ENCODE data around the gene PHF2.

PHF2 gene

DNA sequence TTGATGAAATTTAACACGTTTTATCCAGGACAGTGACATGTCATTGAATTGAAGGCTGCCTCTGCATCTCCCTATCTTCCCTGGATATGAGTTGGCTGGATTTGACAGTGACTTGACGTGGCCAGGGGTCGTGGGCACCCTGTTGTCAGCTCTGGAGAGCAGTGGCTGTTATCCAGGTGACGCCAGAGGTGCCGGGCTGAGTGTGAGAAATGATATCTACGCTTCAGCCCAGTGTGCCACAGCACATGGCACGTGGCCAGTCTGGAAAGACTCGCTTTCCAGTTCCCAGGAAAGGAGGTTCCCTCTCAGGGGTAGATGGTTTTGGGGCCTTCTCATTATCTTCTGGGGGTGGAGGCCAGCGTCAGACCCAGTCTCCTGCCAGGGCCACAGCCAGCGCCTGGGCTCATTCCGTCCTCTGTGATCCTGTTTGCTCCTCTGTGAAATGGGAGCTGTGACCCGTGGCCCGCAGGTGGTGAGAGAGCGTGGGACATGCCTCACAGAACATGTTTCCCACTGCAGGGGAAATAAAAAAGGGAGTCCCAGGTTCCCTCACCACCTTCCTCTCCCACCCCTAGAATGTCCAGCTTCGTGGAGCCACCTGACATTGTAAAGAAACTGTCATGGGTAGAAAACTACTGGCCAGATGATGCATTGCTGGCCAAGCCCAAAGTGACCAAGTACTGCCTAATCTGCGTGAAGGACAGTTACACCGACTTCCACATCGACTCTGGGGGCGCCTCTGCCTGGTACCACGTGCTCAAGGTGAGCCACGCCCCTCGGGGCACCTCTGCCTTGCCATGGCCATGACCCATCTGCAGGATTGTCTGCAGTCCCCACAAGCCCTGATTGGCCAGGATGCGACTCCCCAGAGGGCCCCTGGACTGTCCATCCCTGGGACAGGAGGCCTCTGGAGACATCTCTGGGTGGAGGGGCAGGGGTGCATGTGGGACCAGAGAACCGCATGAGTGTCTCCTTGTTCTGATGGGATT is 76.5 kb downstream of the PHF2 start:
- DNase-seq (ENCODE audit: low spot score), result no peak

DNA sequence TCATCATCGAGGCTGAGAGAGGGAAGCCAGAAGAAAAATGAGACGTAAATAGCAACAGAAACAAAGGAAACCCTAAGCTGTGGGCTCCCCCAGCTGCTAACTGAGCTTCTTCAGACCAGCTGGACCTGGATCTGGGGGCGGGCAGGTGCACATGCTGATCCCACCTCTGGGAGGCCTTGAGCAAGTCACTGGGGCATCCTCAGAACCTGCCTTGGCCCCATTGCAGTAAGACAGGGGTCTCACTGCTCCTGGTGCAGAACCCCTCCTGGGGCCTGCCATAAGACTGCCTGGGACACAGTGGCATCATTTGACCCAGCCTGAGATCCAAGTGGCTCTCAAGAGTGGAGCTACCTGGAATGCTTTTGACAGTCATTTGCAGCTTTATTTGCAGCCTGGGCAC is 77.4 kb downstream of the PHF2 start:
- DNase-seq (ENCODE audit: low spot score), result no peak

DNA sequence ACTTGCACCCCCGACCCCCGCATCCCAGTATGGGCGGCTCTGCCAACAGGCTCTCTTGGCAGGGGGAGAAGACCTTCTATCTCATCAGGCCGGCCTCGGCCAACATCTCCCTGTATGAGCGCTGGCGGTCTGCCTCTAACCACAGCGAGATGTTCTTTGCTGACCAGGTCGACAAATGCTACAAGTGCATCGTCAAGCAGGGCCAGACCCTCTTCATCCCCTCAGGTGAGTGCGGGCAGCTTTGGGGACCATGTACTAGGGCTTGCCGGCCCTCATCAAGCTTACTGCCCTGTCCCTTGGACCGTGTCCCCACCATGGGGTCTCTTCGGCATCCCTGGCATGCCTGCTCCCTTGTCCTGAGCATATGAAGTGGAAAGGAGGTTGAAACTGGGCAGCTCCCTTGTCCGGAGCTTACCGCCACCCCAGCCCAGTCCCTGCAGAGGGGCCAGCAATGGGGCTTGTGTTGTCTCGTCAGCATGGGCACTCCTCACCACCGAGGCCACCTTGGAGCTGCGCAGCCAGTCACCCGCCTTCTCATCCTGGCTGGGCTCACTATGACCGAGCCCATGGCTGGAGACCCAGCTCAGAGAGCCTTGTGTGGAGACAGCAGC is 78.1 kb downstream of the PHF2 start:
- DNase-seq (ENCODE audit: low spot score), result no peak

DNA sequence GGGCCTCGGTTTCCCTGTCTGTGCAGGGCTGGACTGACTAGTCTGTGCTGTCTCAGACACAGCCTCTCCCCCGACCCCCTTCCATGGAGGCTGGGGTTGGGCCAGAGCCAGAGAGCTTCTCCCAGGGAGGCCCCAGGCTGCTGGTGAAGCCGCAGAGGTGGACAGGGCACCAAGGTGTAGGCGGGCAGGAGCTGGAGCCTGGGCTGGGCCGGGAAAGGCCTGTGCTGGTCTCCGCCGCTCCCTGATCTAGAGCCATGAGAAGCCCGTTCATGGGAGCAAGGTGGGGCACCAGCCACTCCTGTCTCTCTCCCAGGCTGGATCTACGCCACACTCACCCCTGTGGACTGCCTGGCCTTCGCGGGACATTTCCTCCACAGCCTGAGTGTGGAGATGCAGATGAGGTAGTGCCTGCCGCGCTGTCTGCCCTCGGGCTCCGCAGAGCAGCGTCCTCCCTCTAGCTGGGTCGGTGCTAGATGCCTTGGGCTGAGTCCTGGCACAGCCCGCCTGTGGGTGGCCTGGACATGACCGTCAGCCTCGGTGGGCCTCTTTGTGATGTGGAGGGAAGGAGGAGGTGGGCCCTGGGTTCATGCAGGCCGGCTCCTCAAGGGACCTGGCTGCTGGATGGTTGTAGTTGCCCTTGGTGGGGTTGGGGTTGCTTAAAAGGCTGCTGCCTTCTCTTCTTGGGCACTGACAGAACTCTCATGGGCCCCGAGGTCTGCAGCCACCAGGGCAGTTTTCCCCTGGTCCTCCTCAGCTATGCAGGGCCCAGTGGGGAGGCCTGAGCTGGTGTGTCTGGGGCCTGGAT is 79.4 kb downstream of the PHF2 start:
- DNase-seq (ENCODE audit: low spot score), result no peak

DNA sequence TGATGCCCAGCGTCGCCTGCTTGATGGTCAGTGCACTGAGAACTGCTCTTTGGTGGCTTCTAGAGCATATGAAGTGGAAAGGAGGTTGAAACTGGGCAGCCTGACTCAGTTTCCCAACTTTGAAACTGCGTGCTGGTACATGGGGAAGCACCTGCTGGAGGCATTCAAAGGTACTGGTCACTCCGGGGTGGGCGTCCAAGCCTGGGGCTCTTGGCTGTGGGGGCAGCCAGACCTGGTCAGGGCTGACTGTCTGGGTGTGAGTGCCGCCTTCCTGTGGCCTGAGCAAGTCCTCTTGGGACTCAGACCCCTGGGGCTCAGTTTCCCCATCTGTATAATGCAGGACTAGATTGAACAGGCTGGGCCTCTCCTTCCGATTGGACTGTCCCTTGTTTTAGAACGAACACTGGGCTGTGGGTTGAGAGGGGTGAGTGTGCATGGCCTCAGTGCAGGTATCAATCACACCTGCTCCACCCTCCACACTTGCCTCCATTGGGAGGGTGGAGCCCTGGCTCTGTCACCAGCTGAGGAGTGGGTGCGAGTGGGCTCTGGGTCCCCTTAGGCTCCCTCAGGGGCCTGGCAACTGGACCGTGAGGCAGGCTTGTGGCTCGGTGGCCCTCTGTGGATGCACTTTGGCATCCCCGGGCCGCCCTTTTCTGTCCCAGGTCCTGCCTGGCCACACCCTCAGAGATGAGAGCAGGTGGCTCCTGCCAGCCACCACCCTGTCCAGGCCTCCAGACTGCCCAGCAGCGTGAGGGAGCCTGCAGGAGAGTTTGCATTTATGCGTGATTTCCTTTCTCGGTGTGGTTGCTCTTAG is 80.2 kb downstream of the PHF2 start:
- no peak for DNase-seq (ENCODE audit: low spot score)

DNA sequence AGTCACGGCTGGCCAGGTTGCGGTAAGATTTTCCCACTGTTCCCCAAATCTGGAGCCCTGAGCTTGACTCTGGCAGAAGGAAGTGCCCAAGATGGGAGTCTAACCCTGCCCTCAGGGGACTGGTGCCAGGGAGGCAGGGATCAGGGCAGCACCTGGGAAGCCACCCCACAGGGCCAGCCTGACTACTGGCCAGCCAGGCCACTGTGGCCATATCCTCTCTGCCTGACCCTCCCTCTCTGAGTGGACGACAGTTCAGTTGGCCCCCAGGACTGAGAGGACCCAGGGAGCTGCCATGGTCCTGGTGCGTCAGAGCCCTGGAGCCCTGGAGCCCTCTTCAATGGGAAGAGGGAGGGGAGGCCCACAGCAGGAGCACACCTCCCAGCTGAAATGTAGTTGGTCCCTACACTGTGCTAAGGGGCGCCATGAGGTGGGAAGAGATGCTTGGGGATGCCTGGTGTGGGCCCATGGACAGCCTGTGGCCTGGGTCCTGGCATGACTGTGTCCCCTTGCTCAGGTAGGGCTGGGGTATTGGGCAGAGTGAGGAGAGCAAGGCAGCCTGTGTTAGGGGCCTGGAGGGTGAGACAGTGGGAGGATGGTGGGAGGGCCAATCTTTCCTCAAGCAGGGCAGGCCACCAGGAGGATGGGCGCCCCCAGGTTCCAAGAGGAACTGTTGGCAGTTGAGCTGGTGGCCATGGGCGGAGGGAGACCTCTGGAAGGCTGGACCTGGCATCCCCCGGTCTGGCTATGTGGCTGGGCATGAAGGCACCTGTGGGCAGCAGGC is 81.1 kb downstream of the PHF2 start:
- no peak for DNase-seq (ENCODE audit: low spot score)

DNA sequence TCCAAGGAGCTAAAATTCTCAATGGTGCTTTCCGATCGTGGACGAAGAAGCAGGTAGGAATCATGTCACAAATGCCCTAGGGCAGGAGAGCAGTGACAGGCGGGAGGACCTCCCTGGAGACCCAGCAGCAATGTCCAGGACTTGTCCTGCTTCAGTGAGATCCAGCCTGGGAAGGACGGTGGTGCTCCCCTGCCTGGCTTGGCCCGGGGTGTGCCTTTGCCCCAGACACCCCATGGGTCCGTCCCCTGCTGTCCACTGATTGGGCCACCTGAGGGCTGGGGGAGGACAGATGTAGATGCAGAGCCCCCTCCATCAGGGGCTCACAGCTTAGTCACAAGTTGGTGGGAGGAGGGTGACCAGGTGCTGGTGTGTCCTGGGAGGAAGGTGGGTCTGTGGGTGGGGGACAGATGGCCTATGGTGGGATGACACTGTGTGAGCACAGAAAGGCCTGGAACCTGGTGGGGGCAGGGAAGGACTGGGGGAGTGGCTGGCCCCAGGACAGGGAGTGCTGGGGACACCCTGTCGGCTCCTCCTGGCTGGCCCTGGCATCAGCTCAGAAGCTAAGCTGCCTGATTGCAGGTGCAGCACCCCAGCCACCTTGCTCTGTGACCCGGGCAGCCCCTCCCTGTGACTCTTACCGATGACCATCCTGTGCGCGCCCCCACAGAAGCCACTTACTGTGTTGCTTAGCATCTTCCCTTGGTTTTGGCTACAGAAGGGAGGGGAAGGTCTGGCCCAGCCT is 82.0 kb downstream of the PHF2 start:
- DNase-seq (ENCODE audit: low spot score), result no peak

DNA sequence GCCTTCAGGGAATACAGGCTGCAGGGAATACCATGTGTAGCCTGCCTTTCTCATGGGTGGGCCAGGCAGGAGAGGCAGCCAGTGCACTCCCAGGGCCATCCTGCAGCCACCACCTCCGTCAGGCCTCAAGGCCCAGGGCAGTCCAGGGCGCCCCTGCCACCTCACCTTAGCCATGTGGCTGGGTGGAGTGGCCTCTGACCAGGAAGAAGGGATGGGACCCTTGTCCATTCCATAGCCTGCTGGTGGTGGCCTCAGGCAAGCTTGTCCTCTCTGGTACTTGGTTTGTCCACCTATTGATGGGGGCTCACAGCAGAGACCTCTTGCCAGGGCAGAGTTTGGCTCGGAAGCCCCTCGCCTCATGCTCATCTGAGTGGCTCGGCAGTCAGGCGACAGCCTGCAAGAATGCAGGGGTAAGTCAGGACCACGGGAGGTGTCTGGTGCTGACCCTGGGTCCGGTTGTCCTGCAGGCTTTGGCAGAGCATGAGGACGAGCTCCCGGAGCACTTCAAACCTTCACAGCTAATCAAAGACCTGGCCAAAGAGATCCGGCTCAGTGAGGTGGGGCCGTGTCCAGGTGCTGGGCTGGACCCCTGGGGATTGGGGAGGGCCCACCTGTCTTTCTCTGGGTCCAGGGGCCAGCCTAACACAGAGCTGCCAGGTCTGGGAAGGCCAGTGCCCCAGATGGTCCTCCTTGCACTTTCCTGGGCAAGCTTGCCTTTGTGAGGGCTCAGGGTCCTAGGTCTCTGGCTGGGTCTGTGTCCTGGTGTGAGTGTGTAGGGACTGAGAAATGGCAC is 82.9 kb downstream of the PHF2 start:
- no peak for DNase-seq (ENCODE audit: low spot score)

DNA sequence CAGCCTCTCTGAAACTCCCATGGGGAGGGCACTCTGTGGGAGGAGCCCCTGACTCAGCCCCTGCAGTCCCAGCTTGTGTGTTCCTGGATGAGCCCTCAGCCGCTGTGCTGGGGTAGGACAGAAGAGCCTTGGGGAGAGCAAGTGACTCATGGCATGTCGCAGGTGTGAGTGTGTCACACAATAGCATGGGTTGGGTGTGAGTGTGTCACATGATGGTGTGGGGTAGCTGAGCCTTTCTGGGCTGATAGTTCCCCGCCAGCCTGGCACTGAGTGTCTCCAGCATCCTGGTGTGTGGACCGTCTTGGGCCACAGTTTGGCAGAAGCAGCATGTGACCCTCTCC is 83.4 kb downstream of the PHF2 start:
- no peak for DNase-seq (ENCODE audit: low spot score)

DNA sequence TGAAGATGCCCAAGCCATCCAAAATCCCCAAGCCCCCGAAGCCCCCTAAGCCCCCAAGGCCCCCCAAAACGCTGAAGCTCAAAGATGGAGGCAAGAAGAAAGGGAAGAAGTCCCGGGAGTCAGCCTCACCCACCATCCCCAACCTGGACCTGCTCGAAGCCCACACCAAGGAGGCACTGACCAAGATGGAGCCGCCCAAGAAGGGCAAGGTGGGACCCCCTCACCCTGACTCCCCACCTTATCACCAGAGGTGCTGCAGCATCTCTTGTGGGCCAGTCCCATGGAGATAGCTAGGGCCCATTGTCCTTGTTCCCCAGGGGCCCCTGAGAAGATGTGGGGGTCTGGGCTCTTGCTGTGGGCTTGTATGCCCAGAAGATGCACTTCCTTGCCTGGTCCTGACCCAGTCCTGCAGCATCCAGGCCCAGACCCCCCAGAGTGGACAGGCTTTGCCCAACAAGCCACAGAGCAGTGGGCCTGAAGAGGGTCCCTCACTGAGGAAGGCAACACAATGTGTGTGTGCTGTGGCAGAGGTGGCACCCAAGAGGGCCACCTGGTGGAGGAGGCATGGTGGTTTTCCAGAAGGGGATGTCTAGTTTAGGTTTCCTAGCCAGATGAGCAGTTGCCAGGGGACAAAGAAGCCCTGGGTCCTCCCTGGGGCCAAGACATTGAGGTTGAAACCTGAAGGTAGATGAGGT is 84.1 kb downstream of the PHF2 start:
- no peak for DNase-seq (ENCODE audit: low spot score)

DNA sequence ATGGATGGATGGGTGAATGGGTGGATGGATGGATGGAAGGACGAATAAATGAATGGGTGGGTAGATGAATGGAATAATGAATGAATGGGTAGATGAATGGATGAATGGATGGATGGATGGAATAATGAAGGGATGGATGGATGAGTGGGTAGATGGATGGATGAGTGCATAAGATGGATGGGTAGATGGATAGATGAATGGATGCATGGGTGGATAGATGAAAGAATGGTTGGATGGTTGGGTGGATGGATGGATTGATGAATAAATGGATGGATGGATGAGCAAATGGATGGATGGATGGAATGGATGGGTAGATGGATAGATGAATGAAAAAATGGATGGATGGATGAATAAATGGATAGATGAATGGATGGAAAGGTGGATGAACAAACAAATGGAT is 85.2 kb downstream of the PHF2 start:
- DNase-seq (ENCODE audit: low spot score), result no peak

DNA sequence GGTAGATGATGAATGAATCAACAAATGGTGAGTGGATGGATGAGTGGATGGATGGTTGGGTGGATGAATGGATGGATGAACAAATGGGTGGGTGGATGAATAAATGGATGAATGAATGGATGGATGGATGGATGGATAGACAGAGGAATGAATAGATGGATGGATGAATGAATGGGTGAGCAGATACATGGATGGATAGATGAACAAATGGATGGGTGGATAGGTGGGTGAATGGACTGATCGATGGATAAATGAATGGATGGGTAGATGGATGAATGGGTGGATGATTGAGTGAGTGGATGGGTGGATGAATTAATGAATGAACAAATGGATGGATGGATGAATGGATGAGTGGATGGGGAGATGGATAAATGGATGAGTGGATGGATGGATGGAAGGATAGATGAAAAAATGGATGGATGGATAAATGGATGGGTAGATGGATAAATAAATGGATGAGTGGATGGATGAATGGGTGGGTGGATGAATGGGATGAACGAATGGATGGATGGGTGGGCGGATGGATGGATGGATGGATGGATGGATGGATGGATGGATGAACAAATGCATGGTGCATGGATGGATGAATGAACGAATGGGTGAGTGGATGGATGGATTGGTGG is 85.7 kb downstream of the PHF2 start:
- no peak for DNase-seq (ENCODE audit: low spot score)

DNA sequence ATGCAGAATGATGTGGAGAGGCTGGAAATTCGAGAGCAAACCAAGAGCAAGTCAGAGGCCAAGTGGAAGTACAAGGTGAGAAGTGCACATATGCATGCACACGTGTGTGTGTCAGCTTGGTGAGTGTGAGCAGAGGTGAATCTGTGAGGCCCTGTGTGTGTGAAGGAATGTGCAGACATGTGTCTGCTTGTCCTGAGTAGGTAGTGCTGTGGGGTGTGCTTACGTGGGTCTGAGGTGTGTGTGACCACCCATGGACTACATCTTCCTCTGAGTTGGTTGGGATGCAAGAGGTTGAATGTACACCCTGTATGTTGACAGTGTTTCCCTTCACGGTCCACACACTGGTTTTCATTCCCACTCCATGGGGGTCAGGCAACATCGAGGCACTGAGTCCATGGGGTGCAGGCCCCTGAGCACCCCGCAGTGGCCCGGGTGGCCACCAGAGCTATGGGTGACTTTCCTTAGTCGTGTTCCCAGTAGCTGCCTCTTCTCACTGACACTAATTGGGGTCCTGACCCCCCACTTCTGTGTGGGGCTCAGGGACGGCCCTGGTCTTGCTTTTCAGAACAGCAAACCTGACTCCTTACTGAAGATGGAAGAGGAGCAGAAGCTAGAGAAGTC is 86.7 kb downstream of the PHF2 start:
- no peak for DNase-seq (ENCODE audit: low spot score)

DNA sequence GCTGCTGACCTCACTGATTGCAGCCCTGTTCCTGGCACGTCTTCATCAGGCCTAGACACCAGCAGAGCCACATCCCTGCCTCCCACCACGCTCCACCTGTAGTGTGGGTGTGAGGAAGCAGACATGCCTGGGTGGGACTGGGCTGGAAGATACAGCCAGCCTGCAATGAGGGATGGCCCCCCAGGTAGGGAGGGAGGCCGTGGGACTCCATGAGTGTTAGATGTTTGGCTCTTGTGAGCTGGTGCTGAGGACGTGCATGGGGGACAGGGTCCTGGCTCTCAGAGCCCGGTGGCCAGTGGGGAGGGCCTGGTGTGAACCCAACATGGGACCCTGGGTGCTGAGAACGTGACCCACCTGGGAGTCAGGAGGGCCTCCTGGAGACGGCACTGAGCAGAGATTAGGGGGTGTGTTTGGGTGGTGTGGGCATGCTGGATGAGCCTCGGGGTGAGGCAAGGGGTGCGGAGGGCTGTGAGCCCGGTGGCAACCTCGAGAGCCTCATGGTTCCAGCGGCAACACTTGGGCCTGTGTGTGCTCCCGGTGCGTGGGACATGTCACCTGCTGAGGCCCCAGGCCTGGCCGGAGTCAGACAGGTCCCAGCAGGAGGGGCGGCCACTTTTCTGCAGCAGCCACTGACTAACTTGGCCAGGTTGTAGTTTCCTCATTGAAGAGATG is 87.6 kb downstream of the PHF2 start:
- no peak for DNase-seq (ENCODE audit: low spot score)

DNA sequence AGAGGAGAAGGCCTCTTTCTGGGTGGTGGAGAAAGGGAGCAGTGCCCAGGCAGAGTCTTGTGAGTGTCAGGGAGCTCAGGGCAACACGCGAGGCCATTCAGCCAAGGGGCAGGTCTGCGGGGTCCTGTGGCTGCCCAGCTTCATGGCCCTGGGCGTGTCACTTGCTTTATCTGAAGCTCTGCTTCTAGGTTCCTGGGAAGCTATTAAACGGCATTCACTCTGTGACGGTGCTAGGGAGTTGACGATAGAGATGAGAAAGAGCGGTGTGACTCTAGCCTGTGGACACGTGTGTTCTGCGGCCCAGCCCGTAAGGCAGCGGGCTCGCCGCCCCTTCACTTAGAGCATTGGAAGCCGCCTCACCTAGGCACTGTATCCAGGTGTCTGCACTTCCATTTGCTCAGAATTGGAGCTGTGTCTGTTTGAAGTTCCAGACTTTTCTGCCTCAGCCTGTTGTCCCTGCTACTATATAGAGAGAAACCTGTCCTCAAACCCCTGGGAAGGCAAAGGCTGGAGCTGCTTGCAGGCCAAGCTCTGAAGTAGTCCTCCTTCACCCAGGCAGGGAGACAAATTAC is 88.3 kb downstream of the PHF2 start:
- no peak for DNase-seq (ENCODE audit: low spot score)

DNA sequence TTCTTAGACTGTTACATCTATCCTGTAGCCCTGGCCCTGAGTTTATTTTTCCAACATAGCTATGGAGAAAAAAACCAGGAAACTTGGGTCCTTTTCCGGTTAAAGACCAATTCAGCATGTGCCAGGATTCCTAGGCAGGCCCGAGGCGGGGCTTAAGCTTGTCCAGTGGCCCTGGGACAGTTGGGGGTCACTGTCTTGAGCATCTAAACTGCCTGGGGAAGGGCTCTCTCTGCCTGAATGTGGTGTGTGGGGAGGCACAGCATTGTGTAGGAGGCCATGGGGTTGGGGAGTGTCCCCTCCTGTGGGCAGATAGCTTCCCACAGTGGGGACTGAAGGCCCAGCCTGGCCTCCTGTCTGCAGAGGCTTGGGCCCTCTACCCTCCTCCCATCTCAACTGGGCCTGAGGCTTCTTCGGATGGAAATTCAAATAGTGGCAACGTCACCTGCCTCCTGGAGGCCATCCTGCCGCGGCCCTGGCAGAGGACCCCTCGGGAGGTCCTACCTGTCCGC is 88.8 kb downstream of the PHF2 start:
- no peak for DNase-seq (ENCODE audit: low spot score)
